RWPE2 (cell line): ENCODE data around the gene ZNF302.

Experiments
- ATAC-seq: fragments of 200-7000 bp; cut with Tn5 transposase; 3 replicates; pipeline ENCODE4 v1.9.1; 2021; ENCODE audit warnings: low read depth
- DNase-seq: peaks from one replicate; pipeline ENCODE4 v3.0.0-alpha.2; 2020; ENCODE audit warnings: low spot score
- H3K27ac ChIP-seq: fragments of 450-650 bp; 2 replicates; pipeline ENCODE4 v1.5.1; 2017; ENCODE audit warnings: mild to moderate bottlenecking; ENCODE audit not compliant: poor library complexity, severe bottlenecking
- H3K27me3 ChIP-seq: fragments of 250-450 bp; sonication (Bioruptor Pico); 2 replicates; pipeline ENCODE4 v1.5.1; 2021; ENCODE audit warnings: mild to moderate bottlenecking, moderate library complexity; ENCODE audit not compliant: insufficient read depth, poor library complexity, severe bottlenecking
- H3K36me3 ChIP-seq: fragments of 250-450 bp; sonication (Bioruptor Pico); 2 replicates; pipeline ENCODE4 v1.5.1; 2020; ENCODE audit warnings: low read depth, mild to moderate bottlenecking, moderate library complexity
- H3K4me1 ChIP-seq: fragments of 250-450 bp; sonication (Bioruptor Pico); 2 replicates; pipeline ENCODE4 v1.5.1; 2021; ENCODE audit warnings: mild to moderate bottlenecking, moderate library complexity; ENCODE audit not compliant: insufficient read depth, poor library complexity, severe bottlenecking
- H3K4me3 ChIP-seq: fragments of 250-450 bp; sonication (Bioruptor Pico); 2 replicates; pipeline ENCODE4 v1.5.1; 2021; ENCODE audit warnings: mild to moderate bottlenecking, moderate library complexity; ENCODE audit not compliant: severe bottlenecking
- H3K9me3 ChIP-seq: fragments of 250-450 bp; sonication (Bioruptor Pico); 2 replicates; pipeline ENCODE4 v1.5.1; 2021; ENCODE audit warnings: mild to moderate bottlenecking, moderate library complexity; ENCODE audit not compliant: severe bottlenecking
- TF ChIP-seq, protein P1 (sequence below): fragments of 450-650 bp; IDR thresholded peaks from one replicate; pipeline ENCODE4 v1.5.1; 2017; ENCODE audit warnings: mild to moderate bottlenecking, moderate library complexity; ENCODE audit not compliant: poor library complexity, severe bottlenecking

ZNF302 gene

GRCh38 chr19:34733266-34733745, 55.8 kb downstream of the ZNF302 start:
- peaks cover 24% of the 10 kb centered on the region for H3K36me3 ChIP-seq
- no peaks in the 10 kb centered on the region for H3K9me3 ChIP-seq
- peak overlapping the region; percentile 71 for H3K4me3 ChIP-seq
- H3K27ac ChIP-seq = peak overlapping the region; percentile 54
- no peak for DNase-seq
- no peaks in the 10 kb centered on the region for H3K4me1 ChIP-seq
- TF ChIP-seq, protein P1, sequence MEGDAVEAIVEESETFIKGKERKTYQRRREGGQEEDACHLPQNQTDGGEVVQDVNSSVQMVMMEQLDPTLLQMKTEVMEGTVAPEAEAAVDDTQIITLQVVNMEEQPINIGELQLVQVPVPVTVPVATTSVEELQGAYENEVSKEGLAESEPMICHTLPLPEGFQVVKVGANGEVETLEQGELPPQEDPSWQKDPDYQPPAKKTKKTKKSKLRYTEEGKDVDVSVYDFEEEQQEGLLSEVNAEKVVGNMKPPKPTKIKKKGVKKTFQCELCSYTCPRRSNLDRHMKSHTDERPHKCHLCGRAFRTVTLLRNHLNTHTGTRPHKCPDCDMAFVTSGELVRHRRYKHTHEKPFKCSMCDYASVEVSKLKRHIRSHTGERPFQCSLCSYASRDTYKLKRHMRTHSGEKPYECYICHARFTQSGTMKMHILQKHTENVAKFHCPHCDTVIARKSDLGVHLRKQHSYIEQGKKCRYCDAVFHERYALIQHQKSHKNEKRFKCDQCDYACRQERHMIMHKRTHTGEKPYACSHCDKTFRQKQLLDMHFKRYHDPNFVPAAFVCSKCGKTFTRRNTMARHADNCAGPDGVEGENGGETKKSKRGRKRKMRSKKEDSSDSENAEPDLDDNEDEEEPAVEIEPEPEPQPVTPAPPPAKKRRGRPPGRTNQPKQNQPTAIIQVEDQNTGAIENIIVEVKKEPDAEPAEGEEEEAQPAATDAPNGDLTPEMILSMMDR = no peak
- no peak; the same call in 1 of the 3 replicates for ATAC-seq
- H3K27me3 ChIP-seq = no peaks in the 10 kb centered on the region

DNA sequence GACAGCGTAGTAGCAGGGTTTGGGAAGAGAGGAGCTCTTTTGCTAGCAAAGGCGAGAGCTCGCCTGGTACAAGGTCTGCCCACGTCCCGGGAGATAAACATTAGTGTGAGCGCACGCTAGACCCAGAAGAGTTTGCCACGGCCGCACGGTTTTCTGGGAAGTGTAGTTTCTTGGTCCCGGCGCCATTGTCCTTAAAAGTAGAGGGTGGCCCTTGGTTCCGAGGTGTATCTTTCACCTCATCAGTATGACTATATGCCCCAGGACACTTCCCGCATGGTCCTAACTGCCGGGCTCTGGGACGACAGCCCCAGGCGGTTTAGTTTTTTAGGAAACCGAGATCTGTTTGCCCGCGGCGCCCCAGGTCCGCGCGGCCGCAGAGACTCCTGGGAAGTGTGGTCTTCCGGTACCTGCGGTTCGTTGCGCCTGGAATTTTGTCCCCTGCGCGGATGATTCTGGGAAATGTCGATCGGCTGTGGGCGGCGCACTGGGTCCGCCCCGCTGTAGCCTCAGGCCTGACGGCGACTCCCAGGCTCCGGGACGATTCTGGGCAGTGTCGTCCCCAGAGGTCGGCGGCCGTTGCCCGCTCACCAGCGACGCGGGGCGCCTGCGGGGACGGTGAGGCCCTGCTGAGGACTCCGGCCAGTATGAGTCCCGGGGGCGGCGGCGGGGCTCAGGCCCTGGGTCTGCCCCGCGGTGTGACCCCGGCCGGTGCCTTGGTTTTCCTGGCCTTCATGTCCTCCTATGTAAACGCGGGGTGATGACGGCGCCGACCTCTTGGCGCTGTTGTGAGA, 56.5 kb downstream of the ZNF302 start, which contains the start of gene ZNF181:
Gene ZNF181 (plus strand): TSS at position 498 of the 791 bp plus-strand sequence. CDS start 795 bp downstream, outside the sequence.
- peak; percentile 79 for DNase-seq
- no peaks in the 10 kb centered on the region for H3K9me3 ChIP-seq
- H3K27ac ChIP-seq = peak within 1 kb of the TSS; percentile 54
- TF ChIP-seq, protein P1 = no peak
- H3K4me3 ChIP-seq = peak within 1 kb of the TSS; percentile 71
- no peaks in the 10 kb centered on the region for H3K4me1 ChIP-seq
- no peaks in the 10 kb centered on the region for H3K27me3 ChIP-seq
- ATAC-seq = peak; percentile 88
- peaks cover 26% of the 10 kb centered on the region for H3K36me3 ChIP-seq

- TF ChIP-seq, protein P1 = no peak
- Histone ChIP-seq H3K4me1 (no peaks in the 10 kb centered on the region), H3K4me3 (peak overlapping the region; percentile 71), H3K36me3 (peaks cover 33% of the 10 kb centered on the region), H3K27ac (peak overlapping the region; percentile 54), H3K27me3 (no peaks in the 10 kb centered on the region), H3K9me3 (no peaks in the 10 kb centered on the region)
- no peak for ATAC-seq
- no peak for DNase-seq
Observed at GRCh38 chr19:34734537-34735103, 57.1 kb downstream of the ZNF302 start.
